HUES64 (cell line): ENCODE measurements around the gene TMEM43. TPM values are rescaled to one million over a fixed set of nuclear protein-coding genes. Genes with fewer than 3 reads are reported as not detected.
"Not testable (repeated sequence)": the region's sequence is repeated elsewhere in the genome, so short reads cannot be mapped to it uniquely, and the experiment has no call there.

Experiments
- H3K27ac ChIP-seq: 2 replicates; pipeline ENCODE4 v1.7.0; 2013; ENCODE audit warnings: low read depth, low read length, inconsistent platforms
- H3K27me3 ChIP-seq: 2 replicates; pipeline ENCODE4 v1.6.1; 2013; ENCODE audit warnings: mild to moderate bottlenecking, low read length; ENCODE audit not compliant: insufficient read depth
- H3K36me3 ChIP-seq: 2 replicates; pipeline ENCODE4 v1.6.1; 2013; ENCODE audit warnings: mild to moderate bottlenecking, low read length; ENCODE audit not compliant: insufficient read depth
- H3K4me1 ChIP-seq: 2 replicates; pipeline ENCODE4 v1.6.1; 2013; ENCODE audit warnings: mild to moderate bottlenecking, low read length, moderate library complexity; ENCODE audit not compliant: insufficient read depth
- H3K4me3 ChIP-seq: 2 replicates; pipeline ENCODE4 v1.5.1; 2013; ENCODE audit warnings: mild to moderate bottlenecking, low read length, moderate library complexity
- H3K9ac ChIP-seq: 2 replicates; pipeline ENCODE4 v1.6.1; 2013; ENCODE audit warnings: mild to moderate bottlenecking, low read depth, low read length
- H3K9me3 ChIP-seq: 2 replicates; pipeline ENCODE4 v1.6.1; 2013; ENCODE audit warnings: low read depth, low read length; ENCODE audit not compliant: insufficient read depth
- WGBS: fragments of 150-250, 120-280 bp; methylation state at CpG from one replicate; pipeline ENCODE4 v1.1.7; 2013; ENCODE audit warnings: missing lambda C conversion rate; 5-methylcytosine and 5-hydroxymethylcytosine counted together
- polyA plus RNA-seq, 2 experiments: library from polyadenylated mRNA; stranded (reverse); fragments of 50-300 nt; gene quantifications; one replicate each; pipeline ENCODE4 v1.2.3, GENCODE V29; 2013

The TMEM43 gene
- 30.5 TPM for polyA plus RNA-seq (2013, experiment 1 of 2)
- polyA plus RNA-seq (2013, experiment 2 of 2), result 25.1 TPM

DNA sequence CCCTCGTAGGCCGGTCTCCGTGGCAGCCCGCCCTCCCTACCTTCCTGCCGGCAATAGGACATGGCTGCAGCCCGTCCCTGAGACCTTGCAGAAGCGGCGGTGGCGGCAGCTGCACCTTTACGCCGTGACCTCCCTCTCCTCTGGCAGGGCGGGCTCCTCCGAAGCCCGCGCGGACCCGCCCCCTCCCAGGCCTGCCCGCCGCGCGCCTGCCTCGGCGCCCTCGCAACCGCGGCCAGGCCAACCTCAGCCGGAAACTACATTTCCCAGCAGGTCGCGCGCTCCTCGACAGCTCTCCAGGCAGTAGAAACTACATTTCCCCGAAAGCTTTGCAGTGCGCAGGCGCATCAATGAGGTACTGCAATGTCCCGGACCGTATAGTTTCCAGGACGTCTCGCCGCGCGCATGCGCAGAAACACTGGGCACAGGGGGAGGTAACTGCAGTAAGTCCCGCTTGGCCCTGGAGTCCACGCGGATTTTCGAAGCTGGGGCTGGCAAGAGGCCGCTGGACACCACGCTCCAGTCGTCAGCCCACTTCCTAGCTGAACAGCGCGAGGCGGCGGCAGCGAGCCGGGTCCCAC is at the start of gene TMEM43, which contains the start of gene CHCHD4:
TSS of gene TMEM43 (plus strand) at position 438 of the 578 bp plus-strand sequence. CDS start 142 bp downstream, outside the sequence.
TSS of gene CHCHD4 (minus strand) at position 256 of the 578 bp plus-strand sequence. CDS start at position 62, 194 bp downstream.
- H3K4me1 ChIP-seq, result peaks cover 26% of the 10 kb centered on the region; the same call in 1 of the 2 replicates
- H3K27ac ChIP-seq, result peak within 1 kb of the TSS; percentile 64
- no peaks in the 10 kb centered on the region; the same call in 1 of the 2 replicates for H3K9me3 ChIP-seq
- H3K27me3 ChIP-seq, result no peaks in the 10 kb centered on the region
- peak within 1 kb of the TSS; percentile 86 for H3K9ac ChIP-seq
- whole genome bisulfite sequencing, result under 1% methylated on average over 55 of the region's 55 CpGs
- H3K36me3 ChIP-seq, result peaks cover 36% of the 10 kb centered on the region
- H3K4me3 ChIP-seq, result peak within 1 kb of the TSS; percentile 95

- H3K27ac ChIP-seq, H3K9ac ChIP-seq, H3K36me3 ChIP-seq, H3K4me3 ChIP-seq, H3K4me1 ChIP-seq, H3K27me3 ChIP-seq: not testable (repeated sequence)
- WGBS, result 87% methylated on average over 3 of the region's 3 CpGs
- H3K9me3 ChIP-seq, result peaks cover 20% of the 10 kb centered on the region
These were observed 49.6 kb upstream of the TMEM43 start for GRCh38 chr3:14075233-14075632.

- no peaks in the 10 kb centered on the region for H3K4me1 ChIP-seq
- no peaks in the 10 kb centered on the region for H3K36me3 ChIP-seq
- H3K9ac ChIP-seq, result no peak overlapping the region
- H3K27me3 ChIP-seq, result no peaks in the 10 kb centered on the region
- no peak overlapping the region for H3K4me3 ChIP-seq
- H3K27ac ChIP-seq, result no peak overlapping the region
- WGBS, result 100% methylated on average over 1 of the region's 1 CpG
- peaks cover 22% of the 10 kb centered on the region for H3K9me3 ChIP-seq
These were observed 47.5 kb upstream of the TMEM43 start for GRCh38 chr3:14077310-14077709.

DNA sequence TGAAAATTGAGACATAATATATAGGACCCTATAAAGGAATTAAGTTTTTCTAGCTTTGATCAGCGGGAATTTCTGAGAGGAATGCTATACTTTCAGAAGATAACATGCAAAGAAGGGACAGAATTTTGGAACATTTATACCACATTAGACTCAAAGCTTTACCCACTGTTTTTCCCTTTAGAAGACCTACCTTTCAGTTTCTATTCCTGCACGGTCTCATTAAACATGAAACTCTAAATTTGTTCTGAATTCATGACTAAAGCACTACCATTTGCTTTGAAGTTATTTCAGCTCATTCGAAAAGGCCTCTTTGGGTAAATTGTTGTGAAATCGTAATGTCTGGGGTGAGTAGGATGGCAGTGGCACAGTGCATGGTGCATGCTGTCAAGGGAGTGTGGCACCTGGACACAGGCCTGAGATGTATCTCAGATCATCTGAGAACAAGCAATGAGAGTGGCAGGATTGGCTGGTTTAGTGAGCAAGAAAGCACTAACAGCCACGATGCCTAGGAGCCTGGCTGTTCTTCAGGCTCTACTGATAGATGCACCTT is 42.7 kb upstream of the TMEM43 start:
- no peaks in the 10 kb centered on the region for H3K4me1 ChIP-seq
- no peak overlapping the region for H3K4me3 ChIP-seq
- peaks cover 14% of the 10 kb centered on the region; the same call in 1 of the 2 replicates for H3K9me3 ChIP-seq
- no peak overlapping the region for H3K27ac ChIP-seq
- H3K36me3 ChIP-seq, result no peaks in the 10 kb centered on the region
- no peak overlapping the region for H3K9ac ChIP-seq
- 93% methylated on average over 5 of the region's 5 CpGs for WGBS
- no peaks in the 10 kb centered on the region for H3K27me3 ChIP-seq

DNA sequence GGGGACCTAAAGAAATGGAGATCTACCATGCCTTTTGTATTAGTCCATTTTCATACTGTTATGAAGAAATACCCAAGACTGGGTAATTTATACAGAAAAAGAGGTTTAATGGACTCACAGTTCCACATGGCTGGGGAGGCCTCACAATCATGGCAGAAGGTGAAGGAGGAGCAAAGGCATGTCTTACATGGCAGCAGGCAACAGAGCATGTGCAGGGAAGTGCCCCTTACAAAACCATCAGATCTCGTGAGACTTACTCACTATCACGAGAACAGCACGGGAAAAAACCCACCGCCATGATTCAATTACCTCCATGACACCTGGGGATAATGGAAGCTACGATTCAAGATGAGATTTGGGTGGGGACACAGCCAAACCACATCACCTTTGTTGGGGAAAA is 37.4 kb upstream of the TMEM43 start:
- H3K27ac ChIP-seq, H3K9ac ChIP-seq, H3K4me3 ChIP-seq, H3K27me3 ChIP-seq, H3K36me3 ChIP-seq: not testable (repeated sequence)
- Histone ChIP-seq H3K9me3 (peaks cover 20% of the 10 kb centered on the region), H3K4me1 (peaks cover 11% of the 10 kb centered on the region)
- WGBS, result 97% methylated on average over 5 of the region's 5 CpGs

DNA sequence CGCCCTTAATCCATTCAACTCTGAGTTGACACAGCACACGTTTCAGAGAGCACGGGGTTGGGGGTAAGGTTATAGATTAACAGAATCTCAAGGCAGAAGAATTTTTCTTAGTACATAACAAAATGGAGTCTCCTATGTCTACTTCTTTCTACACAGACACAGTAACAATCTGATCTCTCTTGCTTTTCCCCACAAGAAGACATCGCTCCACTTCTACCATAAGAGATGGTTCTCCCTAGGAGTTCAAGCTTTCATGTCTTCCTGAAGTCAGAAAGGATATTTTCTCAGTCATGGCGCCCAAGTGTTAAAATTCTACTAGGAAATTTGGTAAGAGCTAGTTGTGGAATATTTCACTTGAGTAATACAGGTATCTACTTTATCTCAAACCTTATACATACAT is 32.9 kb upstream of the TMEM43 start:
- Histone ChIP-seq H3K9me3 (peaks cover 20% of the 10 kb centered on the region), H3K27ac (peak overlapping the region; percentile 51; the same call in 1 of the 2 replicates), H3K4me1 (peaks cover 14% of the 10 kb centered on the region)
- not testable (repeated sequence) for H3K9ac ChIP-seq, H3K4me3 ChIP-seq, H3K36me3 ChIP-seq, H3K27me3 ChIP-seq
- WGBS, result 82% methylated on average over 2 of the region's 5 CpGs

GRCh38 chr3:14092464-14092863 is 32.4 kb upstream of the TMEM43 start:
- Histone ChIP-seq H3K27ac (peak overlapping the region; percentile 51; the same call in 1 of the 2 replicates), H3K9ac (no peak overlapping the region), H3K9me3 (peaks cover 19% of the 10 kb centered on the region), H3K36me3 (no peaks in the 10 kb centered on the region), H3K4me3 (no peak overlapping the region), H3K27me3 (no peaks in the 10 kb centered on the region), H3K4me1 (peaks cover 14% of the 10 kb centered on the region)
- 100% methylated on average over 2 of the region's 2 CpGs for WGBS

DNA sequence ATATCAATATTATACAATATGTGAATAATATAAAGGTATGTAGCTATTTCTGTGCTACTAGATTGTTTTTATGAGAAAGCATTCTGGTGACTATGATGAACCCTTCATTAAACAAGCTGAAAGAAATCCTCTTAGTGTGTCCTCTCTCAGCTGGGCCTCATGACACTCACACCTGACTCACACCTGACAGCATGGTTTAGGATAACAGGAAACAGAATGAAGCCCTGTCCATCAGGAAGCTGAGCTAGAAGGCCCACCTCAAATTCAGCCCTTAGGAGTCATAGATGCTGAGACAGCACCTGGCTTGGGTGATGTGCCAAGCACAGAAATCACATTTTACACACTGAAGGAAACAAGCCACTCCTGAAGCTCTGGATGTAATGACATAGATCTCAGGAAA is 31.0 kb upstream of the TMEM43 start:
- no peaks in the 10 kb centered on the region for H3K27me3 ChIP-seq
- no peak overlapping the region for H3K4me3 ChIP-seq
- H3K36me3 ChIP-seq, result no peaks in the 10 kb centered on the region
- no peak overlapping the region for H3K9ac ChIP-seq
- no peak overlapping the region for H3K27ac ChIP-seq
- peaks cover 11% of the 10 kb centered on the region for H3K9me3 ChIP-seq
- H3K4me1 ChIP-seq, result peaks cover 14% of the 10 kb centered on the region

DNA sequence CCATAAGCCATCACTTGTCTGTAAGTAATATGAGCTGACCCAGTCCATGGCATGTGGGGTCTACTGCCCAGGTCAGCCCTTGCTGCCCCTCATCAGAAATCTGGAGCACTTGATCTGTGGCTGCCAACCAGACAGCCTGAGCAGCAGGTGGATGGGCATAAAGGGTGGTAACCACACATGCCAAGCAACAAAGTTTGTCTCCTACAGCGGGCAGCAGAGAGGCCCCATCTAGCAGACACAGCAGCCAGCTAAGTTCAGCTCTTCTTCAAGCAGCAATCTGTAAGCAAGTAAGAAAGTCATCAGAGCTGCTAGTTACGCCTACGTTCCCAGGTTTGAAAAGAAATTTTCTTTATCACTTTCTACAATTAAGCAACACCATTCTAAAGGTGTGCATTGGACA is 28.1 kb upstream of the TMEM43 start:
- no peak overlapping the region for H3K27ac ChIP-seq
- 91% methylated on average over 3 of the region's 3 CpGs for WGBS
- peaks cover 9% of the 10 kb centered on the region for H3K4me1 ChIP-seq

DNA sequence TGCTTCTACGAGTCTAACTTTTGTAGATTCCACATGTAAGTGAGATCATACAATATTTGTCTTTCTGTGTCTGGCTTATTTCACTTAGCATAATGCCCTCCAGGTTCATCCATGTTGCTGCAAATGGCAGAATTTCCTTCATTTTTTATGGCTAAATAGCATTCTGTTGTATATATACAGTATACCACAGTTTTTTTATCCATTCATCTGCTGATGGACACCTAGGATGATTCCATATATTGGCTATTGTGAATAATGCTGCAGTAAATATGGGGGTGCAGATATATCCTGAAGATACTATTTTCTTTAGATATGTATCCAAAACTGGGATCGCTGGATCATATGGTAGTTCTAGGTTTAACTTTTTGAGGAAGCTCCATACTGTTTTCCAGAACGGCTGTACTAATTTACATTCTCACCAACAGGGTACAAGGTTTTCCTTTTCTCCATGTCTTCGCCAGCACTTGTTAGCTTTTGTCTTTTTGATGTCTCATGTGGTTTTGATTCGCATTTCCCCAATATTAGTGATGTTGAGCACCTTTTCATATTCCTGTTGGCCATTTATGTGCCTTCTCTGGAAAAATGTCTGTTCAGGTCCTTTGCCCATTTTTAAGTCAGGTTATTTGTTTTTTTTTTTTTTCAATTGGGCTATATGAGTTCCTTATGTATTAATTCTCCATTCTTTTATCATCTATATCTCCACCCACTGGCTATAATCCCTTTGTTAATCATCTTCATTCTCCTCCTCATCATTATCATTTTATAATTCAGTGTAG is 27.0 kb upstream of the TMEM43 start:
- Histone ChIP-seq H3K9me3 (peaks cover 6% of the 10 kb centered on the region; the same call in 1 of the 2 replicates), H3K4me1 (no peaks in the 10 kb centered on the region; the same call in 1 of the 2 replicates), H3K9ac (no peak overlapping the region), H3K4me3 (no peak overlapping the region), H3K27me3 (no peaks in the 10 kb centered on the region), H3K36me3 (no peaks in the 10 kb centered on the region), H3K27ac (no peak overlapping the region)
- WGBS, result 94% methylated on average over 5 of the region's 5 CpGs

More for the DNA sequence above, 28.1 kb upstream of the TMEM43 start:
- H3K9ac ChIP-seq, result no peak overlapping the region
- peaks cover 6% of the 10 kb centered on the region; the same call in 1 of the 2 replicates for H3K9me3 ChIP-seq
- no peaks in the 10 kb centered on the region for H3K27me3 ChIP-seq
- H3K4me3 ChIP-seq, result no peak overlapping the region
- no peaks in the 10 kb centered on the region for H3K36me3 ChIP-seq

GRCh38 chr3:14109821-14110220 is 15.0 kb upstream of the TMEM43 start:
- not testable (repeated sequence) for H3K9ac ChIP-seq, H3K9me3 ChIP-seq, H3K4me3 ChIP-seq, H3K27me3 ChIP-seq, H3K27ac ChIP-seq, H3K4me1 ChIP-seq
- H3K36me3 ChIP-seq, result peaks cover 26% of the 10 kb centered on the region
- WGBS, result over 99% methylated on average over 4 of the region's 5 CpGs
